HG03066 (cell line): Measurements from ENCODE around the gene PNMT.

Experiments
- ATAC-seq: cut with Tn5 transposase; IDR thresholded peaks from one replicate; pipeline ENCODE4 v1.9.1; 2021; ENCODE audit warnings: low read depth; ENCODE audit not compliant: unreplicated experiment

PNMT gene

DNA sequence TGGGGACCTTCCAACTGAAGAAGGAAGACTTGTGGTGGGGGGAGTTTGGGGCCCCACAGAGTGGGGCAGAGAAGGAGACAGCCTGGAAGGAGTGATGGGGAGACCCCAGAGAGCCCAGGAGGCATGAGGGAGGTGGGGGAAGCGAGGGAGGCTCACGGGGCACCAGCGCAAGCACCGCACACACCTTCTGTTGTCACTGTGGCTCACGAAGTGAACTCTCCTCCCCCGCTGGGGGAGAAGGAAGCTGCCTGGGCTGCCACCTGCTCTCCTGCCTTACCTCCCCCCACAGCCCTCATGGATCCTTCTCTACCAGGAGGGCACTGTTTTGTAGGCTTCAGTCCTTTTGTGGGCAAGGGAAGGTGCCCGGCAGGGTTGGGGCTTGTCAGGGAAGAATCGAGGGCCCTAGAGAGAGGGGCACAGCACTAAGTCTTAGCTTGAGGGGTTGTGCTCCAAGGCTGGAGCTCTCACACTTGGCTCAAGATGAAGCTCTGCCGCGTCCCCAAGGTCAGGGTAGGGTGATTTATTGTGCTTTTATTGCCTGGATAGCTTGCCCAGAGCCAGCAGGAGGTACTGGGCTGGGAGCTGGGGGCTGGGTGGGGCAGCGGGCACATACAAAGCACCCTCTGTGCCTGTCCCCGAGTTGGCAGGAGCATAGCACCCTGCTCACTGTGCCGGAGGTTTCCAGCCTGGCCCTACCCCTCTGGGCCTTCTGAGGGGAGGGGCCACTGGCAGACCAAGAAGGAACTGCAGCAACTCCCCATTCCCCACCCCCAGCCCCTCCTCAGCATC, 35.9 kb upstream of the PNMT start:
- no peak for ATAC-seq

GRCh38 chr17:39633570-39634183, 34.6 kb upstream of the PNMT start:
- ATAC-seq: no peak

DNA sequence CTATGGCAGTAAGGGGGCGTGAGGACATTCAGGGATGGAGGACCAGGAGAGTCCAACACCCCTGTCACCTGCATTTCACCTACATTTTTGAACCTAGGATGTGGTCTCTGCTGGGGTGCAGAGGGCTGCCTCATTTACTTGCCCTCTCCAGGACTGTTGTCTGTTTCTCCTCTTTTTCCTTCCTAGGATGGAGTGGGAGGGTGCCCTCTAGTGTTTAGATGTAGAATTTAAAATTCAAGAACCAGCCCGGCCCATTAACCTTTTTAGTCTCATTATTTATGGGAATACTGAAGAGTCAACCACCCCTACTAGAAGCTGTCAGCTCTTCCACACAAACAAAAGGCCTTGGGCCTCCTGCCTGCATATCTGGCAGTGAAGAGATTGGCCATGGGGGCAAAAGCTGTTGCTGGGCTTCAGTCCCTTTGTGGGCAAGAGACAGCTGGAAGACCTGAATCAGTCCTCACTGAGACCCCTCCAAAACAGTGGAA, 33.8 kb upstream of the PNMT start:
- ATAC-seq: no peak

DNA sequence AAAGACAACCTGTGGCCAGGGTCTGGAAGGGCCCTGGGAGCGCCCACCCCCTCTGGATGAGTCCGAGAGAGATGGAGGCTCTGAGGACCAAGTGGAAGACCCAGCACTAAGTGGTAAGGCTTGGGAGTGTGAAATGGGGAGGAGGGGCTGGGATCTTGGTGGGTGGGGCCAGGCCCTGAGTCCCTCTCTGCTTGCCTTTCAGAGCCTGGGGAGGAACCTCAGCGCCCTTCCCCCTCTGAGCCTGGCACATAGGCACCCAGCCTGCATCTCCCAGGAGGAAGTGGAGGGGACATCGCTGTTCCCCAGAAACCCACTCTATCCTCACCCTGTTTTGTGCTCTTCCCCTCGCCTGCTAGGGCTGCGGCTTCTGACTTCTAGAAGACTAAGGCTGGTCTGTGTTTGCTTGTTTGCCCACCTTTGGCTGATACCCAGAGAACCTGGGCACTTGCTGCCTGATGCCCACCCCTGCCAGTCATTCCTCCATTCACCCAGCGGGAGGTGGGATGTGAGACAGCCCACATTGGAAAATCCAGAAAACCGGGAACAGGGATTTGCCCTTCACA, 32.6 kb upstream of the PNMT start:
- no peak for ATAC-seq

DNA sequence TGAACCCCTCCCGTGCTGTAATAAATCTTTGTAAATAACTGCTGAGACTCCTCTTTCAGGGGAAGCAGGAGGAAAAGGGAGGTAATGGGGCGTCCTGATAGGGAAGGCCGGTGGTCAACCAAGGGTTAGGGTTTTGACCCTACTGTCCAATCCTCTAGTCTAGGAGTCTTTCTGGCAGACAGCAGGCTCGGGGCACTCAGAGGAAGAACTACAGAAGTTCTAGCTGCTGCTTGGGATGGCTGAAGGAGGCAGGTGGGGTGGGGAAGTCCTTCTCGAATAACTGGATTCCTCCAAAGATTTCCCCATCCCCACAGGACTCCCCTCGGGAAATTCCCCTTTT, 31.7 kb upstream of the PNMT start:
- peak; percentile 14 for ATAC-seq

GRCh38 chr17:39636927-39637736, 31.1 kb upstream of the PNMT start, which contains the start of gene STARD3:
TSS of gene STARD3 (plus strand) at chr17:39637144. CDS start at chr17:39653532, 16,388 bp downstream.
- peak; percentile 72 for ATAC-seq

DNA sequence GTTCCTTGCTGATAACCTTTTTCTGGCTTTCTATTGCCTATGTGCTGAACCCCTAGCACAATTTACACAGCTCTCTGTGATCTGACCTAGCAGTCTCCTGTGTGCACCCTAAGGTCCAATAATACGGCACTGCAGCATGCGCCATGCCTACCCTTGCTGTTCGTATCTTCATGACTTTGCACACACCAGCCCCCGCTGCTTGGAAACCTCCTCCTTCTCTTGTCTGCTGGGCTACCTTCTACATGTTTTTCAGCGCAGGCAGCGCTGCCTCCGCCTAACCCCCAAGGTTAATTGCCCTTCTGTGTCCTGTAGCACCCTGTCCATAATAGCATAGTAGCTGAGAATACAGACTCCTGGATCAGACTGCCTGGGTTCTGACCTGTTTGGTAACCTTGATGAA, 29.9 kb upstream of the PNMT start:
- ATAC-seq: no peak

- ATAC-seq: no peak
Observed at GRCh38 chr17:39639043-39639442, 29.2 kb upstream of the PNMT start.

GRCh38 chr17:39639566-39640458, 28.4 kb upstream of the PNMT start:
- ATAC-seq: no peak

DNA sequence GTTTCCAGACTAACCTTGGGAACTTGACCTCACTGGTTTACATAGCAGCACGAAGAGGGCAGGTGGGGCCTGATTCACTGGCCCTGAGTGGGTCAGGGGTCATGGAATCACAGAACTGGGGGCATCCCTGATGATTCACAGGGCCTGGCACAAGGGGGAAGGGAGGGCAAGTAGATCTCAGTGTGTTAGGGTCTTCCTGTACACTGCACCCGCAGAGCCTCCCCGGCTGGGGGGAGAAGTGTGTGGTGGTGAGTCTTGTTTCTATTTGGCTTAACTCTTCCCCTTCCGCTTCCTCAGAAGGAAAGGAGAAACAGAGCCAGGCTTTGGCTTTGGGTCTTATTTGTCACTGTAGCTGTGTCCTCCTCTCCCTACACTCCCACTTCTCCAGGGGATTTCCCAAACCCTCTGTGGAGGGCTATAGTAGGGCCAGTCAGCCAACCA, 27.6 kb upstream of the PNMT start:
- ATAC-seq: no peak

- ATAC-seq: no peak
Observed at GRCh38 chr17:39641097-39641496, 27.2 kb upstream of the PNMT start.

DNA sequence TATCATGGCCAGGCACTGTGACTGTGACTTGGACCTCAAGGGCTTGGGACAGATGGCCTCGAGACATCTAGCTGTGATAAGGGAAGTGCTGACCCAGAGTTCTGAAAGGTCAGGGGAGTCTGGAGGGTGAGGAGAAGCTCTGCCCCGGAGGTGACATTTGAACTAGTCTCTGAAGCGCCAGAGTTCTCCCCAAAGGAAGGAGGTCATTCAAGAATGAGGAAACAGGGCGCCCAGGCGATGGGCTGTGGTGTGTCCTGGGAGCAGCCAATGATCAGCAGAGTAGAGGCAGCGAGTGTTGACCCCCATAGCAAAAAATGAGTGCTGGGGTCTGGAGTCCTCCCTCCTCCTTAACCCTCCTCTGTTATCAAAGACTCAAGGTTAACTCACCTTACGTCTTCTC, 26.4 kb upstream of the PNMT start:
- ATAC-seq: no peak

GRCh38 chr17:39642291-39643074, 25.8 kb upstream of the PNMT start:
- ATAC-seq: no peak

GRCh38 chr17:39643271-39643670, 25.0 kb upstream of the PNMT start:
- no peak for ATAC-seq

DNA sequence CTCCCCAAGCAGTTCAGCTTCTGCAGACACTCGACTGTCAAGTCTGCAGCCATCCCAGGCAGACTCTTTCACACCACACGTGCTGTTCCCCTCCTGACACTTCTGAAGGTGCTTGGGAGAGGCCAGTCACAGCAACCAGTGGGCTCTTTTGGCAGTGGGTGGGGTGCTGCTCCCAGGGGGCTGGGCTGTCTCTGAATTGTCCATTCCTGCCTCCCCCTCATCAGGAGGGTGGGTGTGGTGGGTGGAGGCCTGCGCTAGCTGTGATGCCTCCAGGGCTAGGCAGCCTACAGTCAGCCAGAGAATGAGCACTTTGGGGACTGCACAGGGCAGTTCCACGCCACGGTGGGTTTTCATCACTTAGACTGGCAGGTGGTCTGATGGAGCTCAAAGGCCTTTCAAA, 21.0 kb upstream of the PNMT start:
- no peak for ATAC-seq

DNA sequence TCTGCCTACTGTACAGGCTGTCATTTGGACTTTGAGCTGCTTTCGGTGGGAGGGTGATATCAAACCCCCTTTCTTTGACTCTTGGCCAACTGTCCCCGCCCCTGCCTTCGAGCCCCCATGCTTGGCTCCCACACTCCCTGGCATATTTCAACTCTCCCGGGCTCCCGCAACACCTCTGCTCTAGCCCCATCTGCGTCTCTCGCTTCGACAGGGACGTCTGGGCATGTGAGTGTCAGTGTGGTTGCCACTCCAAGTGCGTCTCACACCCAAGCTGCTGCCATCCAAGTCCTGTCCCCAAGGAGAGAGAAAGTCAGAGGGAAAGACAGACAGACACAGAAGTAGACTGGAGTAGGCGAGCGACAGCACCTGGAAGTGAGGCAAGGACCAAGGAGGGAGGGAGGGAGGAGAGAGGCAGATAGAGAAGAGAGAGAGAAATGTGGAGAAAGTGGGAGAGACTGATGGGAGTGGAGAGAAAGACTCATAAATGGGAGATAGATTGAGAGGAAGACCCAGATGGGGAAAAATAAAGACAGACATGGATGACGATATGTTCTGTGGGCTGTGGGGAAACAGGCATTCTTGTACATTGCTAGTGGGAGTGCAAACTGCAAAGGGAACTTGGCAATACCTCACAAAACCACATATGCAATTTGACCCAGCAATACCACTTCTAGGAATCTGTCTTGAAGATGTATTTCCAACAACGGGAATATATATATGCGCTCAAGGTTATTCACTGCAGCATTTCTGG, 19.5 kb upstream of the PNMT start:
- ATAC-seq: no peak

- no peak for ATAC-seq
Observed at GRCh38 chr17:39650121-39650579, 18.1 kb upstream of the PNMT start.

GRCh38 chr17:39651923-39652586, 16.2 kb upstream of the PNMT start:
- no peak for ATAC-seq
